HFFc6 (cell line): ENCODE measurements around the gene RSRC1. TPM values are rescaled to one million over a fixed set of nuclear protein-coding genes. Genes with fewer than 3 reads are reported as not detected.

Experiments used
- DNase-seq: peaks from one replicate; pipeline ENCODE4 v3.0.0-alpha.2; 2018
- H3K27ac Mint-ChIP-seq: 2 replicates; pipeline ENCODE4 v1.8.0; 2020; ENCODE audit warnings: mild to moderate bottlenecking, mixed read lengths
- H3K27me3 Mint-ChIP-seq: 2 replicates; pipeline ENCODE4 v1.8.0; 2021; ENCODE audit warnings: mild to moderate bottlenecking, moderate library complexity, mixed read lengths; ENCODE audit not compliant: insufficient read depth
- H3K36me3 Mint-ChIP-seq: 2 replicates; pipeline ENCODE4 v1.8.0; 2021; ENCODE audit warnings: low read depth, mixed read lengths
- H3K4me1 Mint-ChIP-seq: 2 replicates; pipeline ENCODE4 v1.8.0; 2020; ENCODE audit warnings: low read depth, mixed read lengths
- H3K4me3 Mint-ChIP-seq: 2 replicates; pipeline ENCODE4 v1.8.0; 2020; ENCODE audit warnings: mild to moderate bottlenecking, moderate library complexity, mixed read lengths
- H3K9me3 Mint-ChIP-seq: 2 replicates; pipeline ENCODE4 v1.8.0; 2020; ENCODE audit warnings: mild to moderate bottlenecking, mixed read lengths
- CTCF ChIP-seq: fragments of 200-600 bp; sonication (generic); IDR thresholded peaks from 2 replicates; pipeline ENCODE4 v1.5.0; 2021; ENCODE audit warnings: antibody characterized with exemption, mild to moderate bottlenecking
- total RNA-seq, 6 experiments: library from RNA; stranded (reverse); fragmentation: NEBNext Ultra II Directional; extraction: Animal tissue kit (Norgen Biotek cat#: 25700); gene quantifications; 2 replicates in 1 of 6; 3 replicates in 5 of 6; pipeline ENCODE4 v1.2.3, GENCODE V29; 2021

RSRC1 gene
- total RNA-seq, 6 experiments from 2014 or later: 20.5 to 37.6 (median 33.0) TPM

DNA sequence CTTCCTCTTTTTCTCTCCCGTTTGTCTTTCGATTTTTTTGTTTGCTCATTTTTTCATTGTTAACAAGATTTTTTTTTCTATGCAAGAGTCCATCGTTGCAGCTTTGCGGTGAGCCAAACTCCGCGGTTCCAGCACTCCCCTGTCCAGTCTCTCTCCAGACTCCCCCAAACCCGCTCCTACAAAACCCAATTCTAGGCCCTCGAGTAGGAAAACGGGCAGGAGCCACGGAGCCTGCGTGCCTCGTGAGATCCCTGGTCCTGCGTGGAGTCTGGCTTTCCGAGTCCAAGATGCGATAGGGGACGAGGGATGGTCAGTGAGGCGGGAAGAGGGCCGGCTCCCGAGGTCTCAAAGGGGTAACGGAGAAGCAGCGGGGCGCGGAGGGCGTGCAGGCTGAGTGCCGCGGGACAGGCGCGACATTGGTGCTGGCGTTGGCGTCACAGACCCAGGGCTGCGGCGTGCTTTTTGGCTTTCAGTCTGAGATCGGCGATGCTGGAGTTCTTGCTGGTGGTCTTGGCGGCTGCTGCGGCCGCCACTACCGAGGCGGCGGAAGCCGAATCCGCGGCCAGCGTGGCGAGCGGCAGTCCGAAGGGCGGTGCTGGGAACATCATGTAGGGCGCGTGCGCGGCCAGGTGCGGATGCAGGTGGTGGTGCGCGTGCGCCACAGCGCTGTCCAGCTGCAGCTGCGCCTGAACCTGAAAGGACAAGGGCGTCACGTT is 12.1 kb upstream of the RSRC1 start:
- H3K27me3 Mint-ChIP-seq: peaks cover 32% of the 10 kb centered on the region
- peaks cover 31% of the 10 kb centered on the region for H3K4me1 Mint-ChIP-seq
- peak overlapping the region; percentile 62; the same call in 1 of the 2 replicates for H3K4me3 Mint-ChIP-seq
- H3K9me3 Mint-ChIP-seq: peaks cover 3% of the 10 kb centered on the region; the same call in 1 of the 2 replicates
- H3K36me3 Mint-ChIP-seq: peaks cover 41% of the 10 kb centered on the region
- no peak for DNase-seq
- no peak for TF ChIP-seq CTCF
- no peak overlapping the region for H3K27ac Mint-ChIP-seq

DNA sequence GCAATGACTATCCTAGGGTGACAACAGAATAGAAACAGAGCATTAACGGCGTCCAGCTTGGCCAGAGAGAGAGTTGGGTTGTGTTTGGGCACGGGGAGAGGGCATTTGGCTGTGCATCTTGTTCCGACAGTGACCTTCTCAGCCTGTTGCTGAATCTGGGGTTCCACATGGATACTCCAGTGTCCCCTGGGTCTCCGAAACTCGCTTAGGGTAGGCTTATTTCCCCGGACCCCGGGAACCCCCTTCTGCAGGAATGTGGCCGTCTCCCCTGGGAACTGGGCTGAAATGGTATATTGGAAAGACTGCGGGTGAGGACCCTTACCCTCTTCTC is 11.6 kb upstream of the RSRC1 start:
- Mint-ChIP-seq H3K27ac (no peak overlapping the region), H3K36me3 (peaks cover 46% of the 10 kb centered on the region), H3K9me3 (peaks cover 3% of the 10 kb centered on the region; the same call in 1 of the 2 replicates), H3K4me1 (peaks cover 36% of the 10 kb centered on the region), H3K27me3 (peaks cover 35% of the 10 kb centered on the region), H3K4me3 (no peak overlapping the region; the same call in 1 of the 2 replicates)
- DNase-seq: no peak
- no peak for TF ChIP-seq CTCF

- Mint-ChIP-seq H3K9me3 (peaks cover 3% of the 10 kb centered on the region; the same call in 1 of the 2 replicates), H3K36me3 (peaks cover 46% of the 10 kb centered on the region), H3K4me3 (0 out of 2 replicates have a peak overlapping the region, but pooled peaks have one; percentile 2), H3K27ac (no peak overlapping the region), H3K27me3 (peaks cover 38% of the 10 kb centered on the region), H3K4me1 (peaks cover 43% of the 10 kb centered on the region)
- TF ChIP-seq CTCF: no peak
- DNase-seq: no peak
These were observed 11.0 kb upstream of the RSRC1 start for GRCh38 chr3:158098834-158099424.

DNA sequence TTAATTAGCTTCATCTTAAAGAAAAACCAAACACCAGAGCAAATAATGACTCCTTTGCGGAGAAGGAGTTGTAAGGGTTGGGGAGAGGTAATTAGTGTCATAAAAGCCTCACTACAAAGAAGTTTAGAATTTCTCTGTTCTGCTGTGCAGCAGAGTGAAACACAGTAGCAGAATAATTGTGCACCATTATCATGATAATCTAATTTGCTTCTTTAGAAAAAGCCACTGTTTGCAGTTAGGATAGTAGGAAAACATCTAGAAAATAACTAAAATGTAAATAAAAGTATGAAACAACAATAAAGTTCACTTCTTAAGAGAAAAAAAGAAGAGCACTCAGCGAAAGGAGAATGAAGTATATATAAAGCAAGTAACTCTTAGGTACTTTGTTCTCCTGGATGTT is 9.2 kb upstream of the RSRC1 start:
- Mint-ChIP-seq H3K27me3 (peaks cover 30% of the 10 kb centered on the region), H3K27ac (no peak overlapping the region), H3K36me3 (peaks cover 42% of the 10 kb centered on the region), H3K9me3 (peaks cover 2% of the 10 kb centered on the region; the same call in 1 of the 2 replicates), H3K4me3 (no peak overlapping the region), H3K4me1 (peaks cover 51% of the 10 kb centered on the region)
- TF ChIP-seq CTCF: no peak
- no peak for DNase-seq

DNA sequence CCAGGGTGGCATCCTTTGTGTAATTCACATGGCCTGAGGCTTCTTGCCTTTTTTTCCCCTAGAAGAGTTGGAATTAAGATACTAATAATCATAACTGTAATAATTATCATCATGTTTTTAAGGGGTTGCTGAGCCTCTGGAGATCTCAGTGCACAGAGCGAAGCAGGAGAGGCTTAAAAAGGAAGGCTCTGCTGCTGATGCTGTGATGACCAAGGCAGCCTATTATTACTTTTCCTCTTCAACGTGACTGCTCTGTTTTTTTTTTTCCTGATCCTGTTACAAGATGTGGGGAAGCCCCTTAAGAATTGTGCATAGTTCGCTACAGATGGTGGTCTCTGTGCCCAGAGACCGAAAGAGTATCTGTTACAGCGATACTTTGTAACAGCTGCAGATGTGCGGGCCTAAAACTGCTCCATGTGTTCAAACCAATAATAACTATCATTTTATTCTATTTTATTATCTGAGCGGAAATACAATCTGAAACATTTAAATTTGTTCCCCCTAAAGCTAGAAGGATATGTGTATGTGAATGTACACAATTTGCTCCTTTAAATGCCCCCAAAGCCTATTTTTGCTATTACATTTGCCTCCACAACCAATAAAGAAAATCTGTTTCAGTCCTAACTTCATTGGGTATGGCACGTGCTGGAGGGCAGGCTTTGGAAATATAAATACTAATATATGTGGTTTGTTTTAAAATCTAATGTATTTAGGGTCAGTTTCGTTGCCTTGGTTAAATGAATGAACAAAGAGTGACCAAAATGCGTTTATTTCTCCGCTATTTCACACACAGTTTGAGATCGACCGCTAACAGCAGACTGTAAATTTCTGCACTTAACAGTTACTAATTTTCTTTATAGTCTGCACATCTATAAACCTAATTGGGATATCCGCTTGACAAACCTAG is 8.3 kb upstream of the RSRC1 start:
- Mint-ChIP-seq H3K9me3 (no peaks in the 10 kb centered on the region), H3K36me3 (peaks cover 33% of the 10 kb centered on the region), H3K27ac (no peak overlapping the region), H3K4me3 (no peak overlapping the region; the same call in 1 of the 2 replicates), H3K4me1 (peaks cover 51% of the 10 kb centered on the region), H3K27me3 (peaks cover 29% of the 10 kb centered on the region)
- no peak for DNase-seq
- no peak for TF ChIP-seq CTCF
